ENCODE measurements around the gene CFAP54.

The CFAP54 gene

GRCh38 chr12:96824074-96824837 lies 334.9 kb downstream of the CFAP54 start:
- TF ChIP-seq MYC (IDR thresholded peaks at IDR 0.05; ENCODE audit: low read depth, low read length) (no peak), CTCF (IDR thresholded peaks at IDR 0.05; ENCODE audit: low read depth, low read length) (no peak), MAX (IDR thresholded peaks at IDR 0.05; ENCODE audit: low read depth, low read length) (no peak), POLR2A (IDR thresholded peaks at IDR 0.05; ENCODE audit: extremely low read depth, insufficient read length) (no peak)
- H3K4me3 ChIP-seq (ENCODE audit: low read depth, low read length): no peak overlapping the region
- no peak for DNase-seq (ENCODE audit: low read depth)

GRCh38 chr12:96824838-96825236 lies 335.5 kb downstream of the CFAP54 start:
- DNase-seq (ENCODE audit: low read depth): no peak
- TF ChIP-seq POLR2A (IDR thresholded peaks at IDR 0.05; ENCODE audit: extremely low read depth, insufficient read length): no peak
- TF ChIP-seq MYC (IDR thresholded peaks at IDR 0.05; ENCODE audit: low read depth, low read length): no peak
- TF ChIP-seq CTCF (IDR thresholded peaks at IDR 0.05; ENCODE audit: low read depth, low read length): no peak
- TF ChIP-seq MAX (IDR thresholded peaks at IDR 0.05; ENCODE audit: low read depth, low read length): no peak
- H3K4me3 ChIP-seq (ENCODE audit: low read depth, low read length): no peak overlapping the region

- no peak overlapping the region for H3K4me3 ChIP-seq (ENCODE audit: low read depth, low read length)
- TF ChIP-seq CTCF (IDR thresholded peaks at IDR 0.05; ENCODE audit: low read depth, low read length): no peak
- no peak for TF ChIP-seq POLR2A (IDR thresholded peaks at IDR 0.05; ENCODE audit: extremely low read depth, insufficient read length)
- no peak for TF ChIP-seq MYC (IDR thresholded peaks at IDR 0.05; ENCODE audit: low read depth, low read length)
- no peak for TF ChIP-seq MAX (IDR thresholded peaks at IDR 0.05; ENCODE audit: low read depth, low read length)
- DNase-seq (ENCODE audit: low read depth): peak; percentile 27
These were observed 338.9 kb downstream of the CFAP54 start for GRCh38 chr12:96828169-96828789.

GRCh38 chr12:96829354-96829753 lies 340.0 kb downstream of the CFAP54 start:
- TF ChIP-seq CTCF (IDR thresholded peaks at IDR 0.05; ENCODE audit: low read depth, low read length) (no peak), MYC (IDR thresholded peaks at IDR 0.05; ENCODE audit: low read depth, low read length) (no peak), POLR2A (IDR thresholded peaks at IDR 0.05; ENCODE audit: extremely low read depth, insufficient read length) (no peak), MAX (IDR thresholded peaks at IDR 0.05; ENCODE audit: low read depth, low read length) (no peak)
- no peak for DNase-seq (ENCODE audit: low read depth)
- no peak overlapping the region for H3K4me3 ChIP-seq (ENCODE audit: low read depth, low read length)

GRCh38 chr12:96831346-96831745 lies 342.0 kb downstream of the CFAP54 start:
- H3K4me3 ChIP-seq (ENCODE audit: low read depth, low read length): no peak overlapping the region
- TF ChIP-seq POLR2A (IDR thresholded peaks at IDR 0.05; ENCODE audit: extremely low read depth, insufficient read length) (no peak), CTCF (IDR thresholded peaks at IDR 0.05; ENCODE audit: low read depth, low read length) (no peak), MAX (IDR thresholded peaks at IDR 0.05; ENCODE audit: low read depth, low read length) (no peak), MYC (IDR thresholded peaks at IDR 0.05; ENCODE audit: low read depth, low read length) (no peak)
- no peak for DNase-seq (ENCODE audit: low read depth)
